A549 (cell line): ENCODE measurements around the gene NFYC.

Experiments used
- NFE2L2 ChIP-seq: fragments of 150-350 bp; conservative IDR thresholded peaks from 2 replicates; pipeline ENCODE4 v1.6.1; 2014; ENCODE audit warnings: low read length
- POLR2A ChIP-seq: IDR thresholded peaks from 2 replicates; pipeline ENCODE4 v1.6.1; 2012; ENCODE audit warnings: mild to moderate bottlenecking, low read length
- TF ChIP-seq, protein P1 (sequence below): fragments of >200 bp; sonication (Bioruptor Twin); formaldehyde crosslinking; IDR thresholded peaks from 3 replicates; pipeline ENCODE4 v1.5.1; 2016

DNA sequence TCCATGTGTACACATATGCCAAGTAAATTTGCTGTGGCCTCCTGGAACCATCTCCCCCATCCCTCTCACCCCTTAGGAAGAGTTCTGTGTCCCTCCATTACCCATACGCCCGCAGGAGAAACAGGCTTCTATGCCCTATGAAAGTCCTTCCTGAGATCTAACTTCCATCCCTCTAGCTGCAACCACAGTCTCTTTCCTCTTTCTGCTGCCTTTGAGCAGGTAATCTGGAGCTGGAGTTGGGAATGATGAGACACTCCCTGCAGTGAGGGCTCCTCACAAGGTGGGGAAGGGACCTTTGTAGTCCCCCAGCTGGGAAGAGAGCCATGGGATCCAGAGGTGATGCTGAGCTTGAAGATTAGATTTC lies 90.1 kb downstream of the NFYC start:
- TF ChIP-seq, protein P1, sequence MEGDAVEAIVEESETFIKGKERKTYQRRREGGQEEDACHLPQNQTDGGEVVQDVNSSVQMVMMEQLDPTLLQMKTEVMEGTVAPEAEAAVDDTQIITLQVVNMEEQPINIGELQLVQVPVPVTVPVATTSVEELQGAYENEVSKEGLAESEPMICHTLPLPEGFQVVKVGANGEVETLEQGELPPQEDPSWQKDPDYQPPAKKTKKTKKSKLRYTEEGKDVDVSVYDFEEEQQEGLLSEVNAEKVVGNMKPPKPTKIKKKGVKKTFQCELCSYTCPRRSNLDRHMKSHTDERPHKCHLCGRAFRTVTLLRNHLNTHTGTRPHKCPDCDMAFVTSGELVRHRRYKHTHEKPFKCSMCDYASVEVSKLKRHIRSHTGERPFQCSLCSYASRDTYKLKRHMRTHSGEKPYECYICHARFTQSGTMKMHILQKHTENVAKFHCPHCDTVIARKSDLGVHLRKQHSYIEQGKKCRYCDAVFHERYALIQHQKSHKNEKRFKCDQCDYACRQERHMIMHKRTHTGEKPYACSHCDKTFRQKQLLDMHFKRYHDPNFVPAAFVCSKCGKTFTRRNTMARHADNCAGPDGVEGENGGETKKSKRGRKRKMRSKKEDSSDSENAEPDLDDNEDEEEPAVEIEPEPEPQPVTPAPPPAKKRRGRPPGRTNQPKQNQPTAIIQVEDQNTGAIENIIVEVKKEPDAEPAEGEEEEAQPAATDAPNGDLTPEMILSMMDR: no peak
- TF ChIP-seq NFE2L2 (no peak), POLR2A (no peak)
